A549 (cell line): ENCODE data around the gene GMCL2. TPM values are rescaled to one million over a fixed set of nuclear protein-coding genes. Genes with fewer than 3 reads are reported as not detected.

Experiments used
- ATAC-seq, 2 experiments: fragments of 200-7000 bp in 1 of 2; fragments of >200 bp in 1 of 2; cut with Nextera tagmentation in 1 of 2; cut with Tn5 transposase in 1 of 2; 3 replicates each; pipeline versions ENCODE4 v1.8.0 to v1.9.1; 2018 to 2020; ENCODE audit warnings: mild to moderate bottlenecking in 1 of 2, moderate library complexity in 1 of 2
- CTCF ChIA-PET: fragments of 300-600 bp; sonication (Branson Sonifier 250); formaldehyde crosslinking; extraction: SDS; loops from one replicate; lab custom pipeline; 2021; ENCODE audit warnings: antibody characterized with exemption, inconsistent platforms; lab: Yijun Ruan, JAX
- POLR2A ChIA-PET: fragments of 350-600 bp; formaldehyde crosslinking; extraction: SDS; loops from one replicate; lab custom pipeline; 2021; ENCODE audit warnings: antibody characterized with exemption, inconsistent platforms; lab: Yijun Ruan, JAX
- DNase-seq, 2 experiments: peaks; one replicate each; pipeline versions ENCODE4 v3.0.0 to v3.0.0-alpha.2; 2011 to 2016; ENCODE audit warnings: low read depth in 1 of 2, low spot score in 1 of 2
- FAIRE-seq: peaks from 2 replicates; lab custom pipeline; 2011; peaks lifted over from hg19 to GRCh38; lab: Jason Lieb, UNC
- H3K27ac ChIP-seq, 2 experiments: fragments of >200 bp; sonication (Bioruptor Twin); formaldehyde crosslinking; 3 replicates each; pipeline ENCODE4 v1.5.1; 2016 to 2017
- H3K4me1 ChIP-seq: fragments of >200 bp; sonication (Bioruptor Twin); formaldehyde crosslinking; 3 replicates; pipeline ENCODE4 v1.6.1; 2016
- H3K4me2 ChIP-seq: fragments of >200 bp; sonication (Bioruptor Twin); formaldehyde crosslinking; 3 replicates; pipeline ENCODE4 v1.6.1; 2016
- H3K4me3 ChIP-seq: fragments of >200 bp; sonication (Bioruptor Twin); formaldehyde crosslinking; 3 replicates; pipeline ENCODE4 v1.5.1; 2016
- H3K9me3 ChIP-seq: fragments of >200 bp; sonication (Bioruptor Twin); formaldehyde crosslinking; 3 replicates; pipeline ENCODE4 v1.6.1; 2016
- CBX2 ChIP-seq: fragments of 200-600 bp; sonication (generic); IDR thresholded peaks from 2 replicates; pipeline ENCODE4 v1.6.1; 2016; ENCODE audit warnings: low read depth, mild to moderate bottlenecking, borderline replicate concordance
- ESRRA ChIP-seq: fragments of 150-350 bp; IDR thresholded peaks from 2 replicates; pipeline ENCODE4 v1.6.1; 2014; ENCODE audit warnings: mild to moderate bottlenecking, low read length, borderline replicate concordance
- FOSB ChIP-seq: fragments of 250-450 bp; sonication (Bioruptor Pico); IDR thresholded peaks from 2 replicates; pipeline ENCODE4 v1.5.0; 2020; ENCODE audit warnings: mild to moderate bottlenecking, moderate library complexity
- HOXB5 ChIP-seq: fragments of 250-450 bp; sonication (Bioruptor Pico); IDR thresholded peaks from 2 replicates; pipeline ENCODE4 v1.5.0; 2020; ENCODE audit warnings: mild to moderate bottlenecking, moderate library complexity
- JUN ChIP-seq, 2 experiments: fragments of >200 bp; sonication (Bioruptor Twin); formaldehyde crosslinking; IDR thresholded peaks; 2 replicates in 1 of 2; 3 replicates in 1 of 2; pipeline ENCODE4 v1.6.1; 2016 to 2017
- MYC ChIP-seq: IDR thresholded peaks from 2 replicates; pipeline ENCODE4 v1.6.1; 2012; ENCODE audit warnings: mild to moderate bottlenecking, inconsistent platforms, low read length, improper control_type of control experiment, borderline replicate concordance
- PHF8 ChIP-seq: fragments of 200-600 bp; sonication (generic); IDR thresholded peaks from 2 replicates; pipeline ENCODE4 v1.6.1; 2016; ENCODE audit warnings: low read depth, mild to moderate bottlenecking, antibody characterized with exemption, moderate library complexity, borderline replicate concordance
- POLR2A ChIP-seq: IDR thresholded peaks from 2 replicates; pipeline ENCODE4 v1.6.1; 2012; ENCODE audit warnings: mild to moderate bottlenecking, low read length
- RAD21 ChIP-seq, 2 experiments: fragments of >200 bp in 1 of 2; sonication (Bioruptor Twin) in 1 of 2; formaldehyde crosslinking in 1 of 2; IDR thresholded peaks in 1 of 2; conservative IDR thresholded peaks in 1 of 2; 2 replicates in 1 of 2; 3 replicates in 1 of 2; pipeline ENCODE4 v1.6.1; 2012 to 2018; ENCODE audit warnings: inconsistent platforms in 1 of 2
- TP53 ChIP-seq: fragments of 250-450 bp; sonication (Bioruptor Pico); IDR thresholded peaks from 2 replicates; pipeline ENCODE4 v1.5.0; 2021; ENCODE audit warnings: mild to moderate bottlenecking, moderate library complexity
- ZC3H11A ChIP-seq: fragments of 450-650 bp; IDR thresholded peaks from 2 replicates; pipeline ENCODE4 v1.6.1; 2014; ENCODE audit warnings: antibody characterized with exemption, mild to moderate bottlenecking
- WGBS: methylation state at CpG from one replicate; pipeline ENCODE4 v1.1.6; 2017; ENCODE audit errors: missing lambda C conversion rate; 5-methylcytosine and 5-hydroxymethylcytosine counted together
- polyA plus RNA-seq, 4 experiments: library from polyadenylated mRNA; depleted of rRNA in 3 of 4; stranded (reverse); fragments of >200 nt; fragmentation: RNase III in 1 of 4; extraction: RNeasy Plus Mini Kit Qiagen cat#74134 plus additional on column Dnase treatment in 1 of 4; gene quantifications; 2 replicates in 3 of 4; 3 replicates in 1 of 4; pipeline ENCODE4 v1.2.3, GENCODE V29; 2011 to 2017
- TF ChIP-seq, protein P1 (sequence below): fragments of 250-450 bp; sonication (Bioruptor Pico); IDR thresholded peaks from 2 replicates; pipeline ENCODE4 v1.5.0; 2021; ENCODE audit warnings: mild to moderate bottlenecking, moderate library complexity, borderline replicate concordance
- TF ChIP-seq, protein P2 (sequence below): IDR thresholded peaks from 2 replicates; pipeline ENCODE4 v1.6.1; 2012; ENCODE audit warnings: low read depth, borderline replicate concordance
- TF ChIP-seq, protein P3 (sequence below): fragments of 250-450 bp; sonication (Bioruptor Pico); IDR thresholded peaks from 2 replicates; pipeline ENCODE4 v1.5.0; 2020; ENCODE audit warnings: low read depth, mild to moderate bottlenecking, moderate library complexity
- TF ChIP-seq, protein P4 (sequence below): fragments of >200 bp; sonication (Bioruptor Twin); formaldehyde crosslinking; IDR thresholded peaks from 3 replicates; pipeline ENCODE4 v1.6.1; 2016
- TF ChIP-seq, protein P5 (sequence below): IDR thresholded peaks from 2 replicates; pipeline ENCODE4 v1.6.1; 2012

The GMCL2 gene
- polyA plus RNA-seq, 2 of the 4 experiments (the other 2 are of a cell fraction): not detected

DNA sequence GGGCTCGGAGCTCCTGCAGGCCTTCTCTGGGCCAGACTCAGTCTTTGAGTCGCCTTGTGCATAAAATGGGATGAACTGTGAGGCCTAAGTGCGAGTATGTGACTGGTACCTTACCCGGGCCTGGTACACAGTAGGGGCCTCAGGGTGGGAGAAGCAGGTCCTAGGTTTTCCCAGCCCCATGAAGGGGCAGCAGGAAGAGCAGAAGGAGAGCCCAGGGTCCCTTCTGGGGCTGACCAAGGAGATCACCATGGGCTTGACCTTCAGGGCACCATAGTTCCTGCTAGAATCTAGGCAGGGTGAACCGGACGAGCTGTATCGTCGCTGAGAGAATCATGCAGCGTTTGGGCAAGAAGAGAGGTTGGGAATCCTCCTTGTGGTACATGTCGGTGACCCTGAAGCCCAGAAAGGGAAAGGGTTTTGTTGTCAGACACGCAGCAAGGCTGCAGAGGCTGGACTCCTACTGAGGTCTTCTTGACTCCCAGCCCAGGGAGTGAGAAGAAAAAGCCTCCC is 45.8 kb upstream of the GMCL2 start:
- peak; percentile 25 to 36; a peak in 5 of 6 replicates for ATAC-seq
- Histone ChIP-seq H3K4me1 (peaks cover 18% of the 10 kb centered on the region), H3K4me2 (peak overlapping the region; percentile 99), H3K27ac (peak overlapping the region; percentile 91 to 96), H3K4me3 (peak overlapping the region; percentile 93), H3K9me3 (no peaks in the 10 kb centered on the region)
- DNase-seq: no peak
- FAIRE-seq: no peak
- TF ChIP-seq PHF8 (0 out of 2 replicates have a peak, but pooled peaks have one; percentile 31), RAD21 (conservative IDR thresholded peaks at IDR 0.05 in 1 of 2, IDR thresholded peaks at IDR 0.05 in 1 of 2) (no peak)
- CTCF ChIA-PET: interaction anchor here (1.6 kb wide), 1 partner anchor 12 kb away, joined by 4 read pairs; no protein-coding TSS in a partner anchor
- WGBS: 77% methylated on average over 11 of the region's 11 CpGs
- POLR2A ChIA-PET: interaction anchor here (1.4 to 2.3 kb wide), 2 partner anchors 20 to 29 kb away, joined by 4 to 14 read pairs; partner anchors contain the start of gene HNRNPAB

DNA sequence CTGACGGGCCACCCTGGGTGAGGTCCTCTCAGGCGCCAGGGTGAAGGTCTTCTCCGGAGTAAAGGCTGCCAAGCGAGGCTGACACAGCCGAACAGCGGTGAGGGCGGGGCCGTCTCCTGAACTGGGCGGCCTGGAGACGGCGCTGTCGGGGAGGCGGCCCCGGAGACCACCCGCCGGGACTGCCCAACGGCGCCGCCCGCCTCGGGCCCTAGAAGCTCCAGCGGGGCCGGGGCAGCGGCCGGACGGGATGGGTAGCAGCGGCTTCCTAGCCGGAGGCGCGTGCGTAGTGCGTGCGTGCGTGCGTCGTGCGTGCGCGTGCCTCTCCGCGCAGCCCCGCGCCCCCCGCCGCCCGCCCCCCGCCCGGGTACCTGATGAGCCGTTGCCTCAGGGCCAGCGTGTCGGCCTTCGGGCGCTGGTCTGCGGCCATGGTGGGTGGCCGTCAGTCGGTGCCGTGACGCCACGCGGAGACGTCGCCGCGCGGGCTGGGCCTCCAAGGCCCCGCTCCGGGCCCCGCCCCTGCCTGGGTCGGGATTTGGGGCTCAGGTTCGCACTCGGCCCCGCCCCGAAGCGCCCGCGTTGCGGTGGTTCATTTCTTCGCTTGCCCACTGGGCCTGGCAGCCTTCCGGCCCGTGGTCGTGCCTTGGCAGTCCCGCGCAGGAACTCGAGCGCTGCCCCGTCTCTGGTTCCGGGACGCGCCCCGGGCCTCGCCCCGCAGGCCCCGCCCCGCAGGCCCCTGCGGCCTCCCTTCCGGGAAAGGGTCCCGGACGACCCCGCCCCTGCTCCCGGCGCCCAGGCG is 45.2 kb upstream of the GMCL2 start, which contains the start of gene PHYKPL:
Gene PHYKPL, minus strand, starts transcription at position 679 of the 796 bp plus-strand sequence. Its CDS starts 252 bp downstream, at position 427.
- TF ChIP-seq, protein P1, sequence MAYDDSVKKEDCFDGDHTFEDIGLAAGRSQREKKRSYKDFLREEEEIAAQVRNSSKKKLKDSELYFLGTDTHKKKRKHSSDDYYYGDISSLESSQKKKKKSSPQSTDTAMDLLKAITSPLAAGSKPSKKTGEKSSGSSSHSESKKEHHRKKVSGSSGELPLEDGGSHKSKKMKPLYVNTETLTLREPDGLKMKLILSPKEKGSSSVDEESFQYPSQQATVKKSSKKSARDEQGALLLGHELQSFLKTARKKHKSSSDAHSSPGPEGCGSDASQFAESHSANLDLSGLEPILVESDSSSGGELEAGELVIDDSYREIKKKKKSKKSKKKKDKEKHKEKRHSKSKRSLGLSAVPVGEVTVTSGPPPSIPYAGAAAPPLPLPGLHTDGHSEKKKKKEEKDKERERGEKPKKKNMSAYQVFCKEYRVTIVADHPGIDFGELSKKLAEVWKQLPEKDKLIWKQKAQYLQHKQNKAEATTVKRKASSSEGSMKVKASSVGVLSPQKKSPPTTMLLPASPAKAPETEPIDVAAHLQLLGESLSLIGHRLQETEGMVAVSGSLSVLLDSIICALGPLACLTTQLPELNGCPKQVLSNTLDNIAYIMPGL (CRISPR knock-in tag): no peak
- TF ChIP-seq FOSB (CRISPR knock-in tag): no peak
- TF ChIP-seq HOXB5 (CRISPR knock-in tag): peak; percentile 19; the same call in 1 of the 2 replicates
- 0 out of 2 replicates have a peak, but pooled peaks have one; percentile 20 for TF ChIP-seq TP53 (CRISPR knock-in tag)
- TF ChIP-seq PHF8: peak; percentile 93
- no peak for TF ChIP-seq ZC3H11A
- TF ChIP-seq POLR2A: peak; percentile 68
- TF ChIP-seq, protein P2, sequence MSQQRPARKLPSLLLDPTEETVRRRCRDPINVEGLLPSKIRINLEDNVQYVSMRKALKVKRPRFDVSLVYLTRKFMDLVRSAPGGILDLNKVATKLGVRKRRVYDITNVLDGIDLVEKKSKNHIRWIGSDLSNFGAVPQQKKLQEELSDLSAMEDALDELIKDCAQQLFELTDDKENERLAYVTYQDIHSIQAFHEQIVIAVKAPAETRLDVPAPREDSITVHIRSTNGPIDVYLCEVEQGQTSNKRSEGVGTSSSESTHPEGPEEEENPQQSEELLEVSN: peak; percentile 34; the same call in 1 of the 2 replicates
- peak; percentile 38; the same call in 1 of the 2 replicates for TF ChIP-seq MYC
- TF ChIP-seq, protein P3, sequence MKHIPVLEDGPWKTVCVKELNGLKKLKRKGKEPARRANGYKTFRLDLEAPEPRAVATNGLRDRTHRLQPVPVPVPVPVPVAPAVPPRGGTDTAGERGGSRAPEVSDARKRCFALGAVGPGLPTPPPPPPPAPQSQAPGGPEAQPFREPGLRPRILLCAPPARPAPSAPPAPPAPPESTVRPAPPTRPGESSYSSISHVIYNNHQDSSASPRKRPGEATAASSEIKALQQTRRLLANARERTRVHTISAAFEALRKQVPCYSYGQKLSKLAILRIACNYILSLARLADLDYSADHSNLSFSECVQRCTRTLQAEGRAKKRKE (CRISPR knock-in tag): no peak
- TF ChIP-seq, protein P4, sequence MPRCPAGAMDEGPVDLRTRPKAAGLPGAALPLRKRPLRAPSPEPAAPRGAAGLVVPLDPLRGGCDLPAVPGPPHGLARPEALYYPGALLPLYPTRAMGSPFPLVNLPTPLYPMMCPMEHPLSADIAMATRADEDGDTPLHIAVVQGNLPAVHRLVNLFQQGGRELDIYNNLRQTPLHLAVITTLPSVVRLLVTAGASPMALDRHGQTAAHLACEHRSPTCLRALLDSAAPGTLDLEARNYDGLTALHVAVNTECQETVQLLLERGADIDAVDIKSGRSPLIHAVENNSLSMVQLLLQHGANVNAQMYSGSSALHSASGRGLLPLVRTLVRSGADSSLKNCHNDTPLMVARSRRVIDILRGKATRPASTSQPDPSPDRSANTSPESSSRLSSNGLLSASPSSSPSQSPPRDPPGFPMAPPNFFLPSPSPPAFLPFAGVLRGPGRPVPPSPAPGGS: 0 out of 3 replicates have a peak, but pooled peaks have one; percentile 52
- TF ChIP-seq, protein P5, sequence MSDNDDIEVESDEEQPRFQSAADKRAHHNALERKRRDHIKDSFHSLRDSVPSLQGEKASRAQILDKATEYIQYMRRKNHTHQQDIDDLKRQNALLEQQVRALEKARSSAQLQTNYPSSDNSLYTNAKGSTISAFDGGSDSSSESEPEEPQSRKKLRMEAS: peak; percentile 79
- TF ChIP-seq ESRRA: no peak
- peak; percentile 57 to 73; a peak in 4 of 5 replicates for TF ChIP-seq JUN (IDR thresholded peaks at IDR 0.05)
- TF ChIP-seq CBX2: no peak
- WGBS: 2% methylated on average over 6 of the region's 102 CpGs
- DNase-seq (peak; percentile 64 to 80), FAIRE-seq (no peak), ATAC-seq (peak; percentile 77 to 81)
- peak within 1 kb of the TSS; percentile 99 for H3K4me2 ChIP-seq
- H3K4me3 ChIP-seq: peak within 1 kb of the TSS; percentile 93
- no peaks in the 10 kb centered on the region for H3K9me3 ChIP-seq
- peak within 1 kb of the TSS; percentile 91 to 96 for H3K27ac ChIP-seq
- H3K4me1 ChIP-seq: peaks cover 18% of the 10 kb centered on the region
- ChIA-PET CTCF (interaction anchor here (0.6 to 1.6 kb wide), 2 partner anchors 11 to 60 kb away, joined by 3 to 4 read pairs; no protein-coding TSS in a partner anchor), POLR2A (interaction anchor here (1.0 to 2.3 kb wide), 3 partner anchors 19 to 28 kb away, joined by 4 to 14 read pairs (median 5); partner anchors contain the start of gene HNRNPAB)
